ENCODE results near the gene SFXN3. TPM values are rescaled to one million over a fixed set of nuclear protein-coding genes. Genes with fewer than 3 reads are reported as not detected.

Gene SFXN3
- polyA plus RNA-seq, 3 donors: 21.3 to 152 (median 24.2) TPM

- Mint-ChIP-seq H3K4me1 (peaks cover 17% of the 10 kb centered on the region), H3K9me3 (peaks cover 0 to 3% (median 0%) of the 10 kb centered on the region in 7 donors), H3K27ac (no peak overlapping the region), H3K36me3 (peaks cover 11 to 12% of the 10 kb centered on the region in 2 donors), H3K4me3 (no peak overlapping the region), H3K27me3 (ENCODE audit: low read depth in 3 of 3) (peaks cover 14 to 16% (median 14%) of the 10 kb centered on the region in 3 donors)
- Histone ChIP-seq H3K79me2 (ENCODE audit: insufficient read depth, low read length) (peaks cover 24% of the 10 kb centered on the region), H3K4me2 (replicated peaks; ENCODE audit: extremely low read depth, low read length, poor library complexity, severe bottlenecking) (no peak overlapping the region), H3K4me3 (replicated peaks in 1 of 3; ENCODE audit: low read depth in 2 of 3, low read length in 3 of 3) (no peak overlapping the region), H3K4me1 (ENCODE audit: control insufficient read depth in 1 of 2, insufficient read depth in 2 of 2, low read length in 2 of 2) (peaks cover 12 to 22% of the 10 kb centered on the region in 2 donors), H3K36me3 (replicated peaks in 1 of 2; ENCODE audit: control insufficient read depth in 1 of 2, insufficient read depth in 2 of 2, low read length in 2 of 2) (peaks cover 0 to 5% of the 10 kb centered on the region in 2 donors), H3K9me3 (replicated peaks in 1 of 2; ENCODE audit: control insufficient read depth in 1 of 2, insufficient read depth in 1 of 2, low read length in 2 of 2) (no peaks in the 10 kb centered on the region), H3K27me3 (ENCODE audit: control insufficient read depth in 2 of 2, insufficient read depth in 2 of 2, low read length in 2 of 2) (peaks cover 2 to 15% of the 10 kb centered on the region in 2 donors), H2AFZ (ENCODE audit: insufficient read depth, low read depth, low read length, poor library complexity, severe bottlenecking) (no peak overlapping the region), H3K27ac (ENCODE audit: low read depth in 1 of 2, low read length in 2 of 2) (no peak overlapping the region), H3K9ac (ENCODE audit: insufficient read depth, low read length, poor library complexity, severe bottlenecking) (no peak overlapping the region), H4K20me1 (ENCODE audit: insufficient read depth, low read length) (no peaks in the 10 kb centered on the region)
- no peak for DNase-seq
- TF ChIP-seq CTCF (IDR thresholded peaks at IDR 0.05): no peak
- 75% methylated on average over 2 of the region's 5 CpGs for WGBS (ENCODE audit: insufficient coverage)
- intact Hi-C loops (cut with micrococcal nuclease): loop anchor here in 1 of 2 donors (5.0 kb wide), 1 partner anchor 87 kb away; no protein-coding TSS in a partner anchor
Measured at GRCh38 chr10:101054876-101055275, 23.8 kb downstream of the SFXN3 start.

GRCh38 chr10:101055411-101055810, 24.4 kb downstream of the SFXN3 start:
- Histone ChIP-seq H3K4me1 (ENCODE audit: control insufficient read depth in 1 of 2, insufficient read depth in 2 of 2, low read length in 2 of 2) (peaks cover 12 to 22% of the 10 kb centered on the region in 2 donors), H2AFZ (ENCODE audit: insufficient read depth, low read depth, low read length, poor library complexity, severe bottlenecking) (no peak overlapping the region), H3K79me2 (ENCODE audit: insufficient read depth, low read length) (peaks cover 29% of the 10 kb centered on the region), H3K27ac (ENCODE audit: low read depth in 1 of 2, low read length in 2 of 2) (no peak overlapping the region), H4K20me1 (ENCODE audit: insufficient read depth, low read length) (no peaks in the 10 kb centered on the region), H3K9me3 (replicated peaks in 1 of 2; ENCODE audit: control insufficient read depth in 1 of 2, insufficient read depth in 1 of 2, low read length in 2 of 2) (no peaks in the 10 kb centered on the region), H3K4me2 (replicated peaks; ENCODE audit: extremely low read depth, low read length, poor library complexity, severe bottlenecking) (no peak overlapping the region), H3K36me3 (replicated peaks in 1 of 2; ENCODE audit: control insufficient read depth in 1 of 2, insufficient read depth in 2 of 2, low read length in 2 of 2) (peaks cover 0 to 5% of the 10 kb centered on the region in 2 donors), H3K27me3 (ENCODE audit: control insufficient read depth in 2 of 2, insufficient read depth in 2 of 2, low read length in 2 of 2) (peaks cover 0 to 10% of the 10 kb centered on the region in 2 donors), H3K4me3 (replicated peaks in 1 of 3; ENCODE audit: low read depth in 2 of 3, low read length in 3 of 3) (no peak overlapping the region), H3K9ac (ENCODE audit: insufficient read depth, low read length, poor library complexity, severe bottlenecking) (no peak overlapping the region)
- Mint-ChIP-seq H3K27me3 (ENCODE audit: low read depth in 3 of 3) (peaks cover 10% of the 10 kb centered on the region in 3 donors), H3K27ac (no peak overlapping the region), H3K36me3 (peaks cover 11 to 12% of the 10 kb centered on the region in 2 donors), H3K9me3 (no peaks in the 10 kb centered on the region), H3K4me3 (no peak overlapping the region), H3K4me1 (peaks cover 21% of the 10 kb centered on the region)
- DNase-seq: no peak
- intact Hi-C loops (cut with micrococcal nuclease): no loop called here
- 94% methylated on average over 2 of the region's 4 CpGs for WGBS (ENCODE audit: insufficient coverage)
- no peak for TF ChIP-seq CTCF (IDR thresholded peaks at IDR 0.05)
